ENCODE data around the gene VPS51. TPM values are rescaled to one million over a fixed set of nuclear protein-coding genes. Genes with fewer than 3 reads are reported as not detected.

VPS51 gene
- total and polyA plus RNA-seq, 12 donors = 28.0 to 269 (median 146) TPM

DNA sequence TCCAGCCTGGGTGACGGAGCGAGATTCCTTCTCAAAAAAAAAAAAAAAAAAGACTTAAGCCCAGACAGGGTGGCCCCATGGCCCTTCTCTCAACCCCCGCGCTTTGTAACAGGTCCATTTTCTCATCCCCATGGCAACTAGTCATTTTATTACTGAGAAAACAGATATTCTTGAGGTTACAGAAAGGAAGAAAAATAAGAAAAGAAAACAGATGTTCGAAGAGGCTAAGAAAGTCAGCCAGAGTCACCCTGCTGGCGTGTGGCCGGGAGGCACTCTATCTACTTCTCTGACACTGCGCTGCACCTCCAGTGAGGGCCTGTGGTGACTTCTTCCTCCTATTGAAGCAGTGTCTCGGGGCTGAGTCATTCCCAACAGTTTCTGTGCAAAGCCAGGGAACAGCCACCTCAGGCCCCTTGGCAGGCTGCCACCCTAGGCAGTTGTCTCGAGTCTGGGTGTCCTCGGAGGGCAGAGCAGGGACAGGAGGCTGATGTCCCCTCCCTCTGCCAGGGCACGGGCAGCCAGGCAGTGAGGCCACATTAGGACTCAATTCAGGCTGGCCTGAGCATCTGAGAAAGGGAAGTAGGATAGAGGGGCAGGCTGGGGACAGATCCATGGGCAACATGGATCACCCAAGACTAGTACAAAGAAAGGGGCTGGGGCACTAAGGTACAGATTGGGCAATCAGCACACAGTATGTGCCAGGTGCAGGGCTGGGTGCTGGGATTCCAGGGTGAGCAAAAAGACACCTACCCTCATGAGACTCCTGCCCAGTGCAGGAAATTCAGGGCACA is 54.7 kb downstream of the VPS51 start:
- 10 to 28% (median 13%) methylated on average over 8 to 12 of the region's 12 CpGs for WGBS, 4 donors
- H3K4me3 ChIP-seq = no peak overlapping the region
- peaks cover 0 to 17% of the 10 kb centered on the region in 2 donors for H3K4me1 ChIP-seq (replicated peaks in 1 of 2)
- H3K36me3 ChIP-seq (replicated peaks in 1 of 2) = no peaks in the 10 kb centered on the region
- H3K27ac ChIP-seq = peak overlapping the region in 4 of 5 donors; percentile 4 to 82 (median 70)
- TF ChIP-seq, protein P1, sequence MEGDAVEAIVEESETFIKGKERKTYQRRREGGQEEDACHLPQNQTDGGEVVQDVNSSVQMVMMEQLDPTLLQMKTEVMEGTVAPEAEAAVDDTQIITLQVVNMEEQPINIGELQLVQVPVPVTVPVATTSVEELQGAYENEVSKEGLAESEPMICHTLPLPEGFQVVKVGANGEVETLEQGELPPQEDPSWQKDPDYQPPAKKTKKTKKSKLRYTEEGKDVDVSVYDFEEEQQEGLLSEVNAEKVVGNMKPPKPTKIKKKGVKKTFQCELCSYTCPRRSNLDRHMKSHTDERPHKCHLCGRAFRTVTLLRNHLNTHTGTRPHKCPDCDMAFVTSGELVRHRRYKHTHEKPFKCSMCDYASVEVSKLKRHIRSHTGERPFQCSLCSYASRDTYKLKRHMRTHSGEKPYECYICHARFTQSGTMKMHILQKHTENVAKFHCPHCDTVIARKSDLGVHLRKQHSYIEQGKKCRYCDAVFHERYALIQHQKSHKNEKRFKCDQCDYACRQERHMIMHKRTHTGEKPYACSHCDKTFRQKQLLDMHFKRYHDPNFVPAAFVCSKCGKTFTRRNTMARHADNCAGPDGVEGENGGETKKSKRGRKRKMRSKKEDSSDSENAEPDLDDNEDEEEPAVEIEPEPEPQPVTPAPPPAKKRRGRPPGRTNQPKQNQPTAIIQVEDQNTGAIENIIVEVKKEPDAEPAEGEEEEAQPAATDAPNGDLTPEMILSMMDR (IDR thresholded peaks at IDR 0.05) = peak in 5 of 6 experiments; percentile 8 to 42 (median 14)
- TF ChIP-seq POLR2A (IDR thresholded peaks at IDR 0.05) = peak in 1 of 2 donors; percentile 52
- intact Hi-C loops (cut with DNase I) = no loop called here
- DNase-seq = peak; percentile 93 to 99 (median 99)
- H3K9me3 ChIP-seq (replicated peaks in 1 of 3) = no peaks in the 10 kb centered on the region
- no peaks in the 10 kb centered on the region for H3K27me3 ChIP-seq

DNA sequence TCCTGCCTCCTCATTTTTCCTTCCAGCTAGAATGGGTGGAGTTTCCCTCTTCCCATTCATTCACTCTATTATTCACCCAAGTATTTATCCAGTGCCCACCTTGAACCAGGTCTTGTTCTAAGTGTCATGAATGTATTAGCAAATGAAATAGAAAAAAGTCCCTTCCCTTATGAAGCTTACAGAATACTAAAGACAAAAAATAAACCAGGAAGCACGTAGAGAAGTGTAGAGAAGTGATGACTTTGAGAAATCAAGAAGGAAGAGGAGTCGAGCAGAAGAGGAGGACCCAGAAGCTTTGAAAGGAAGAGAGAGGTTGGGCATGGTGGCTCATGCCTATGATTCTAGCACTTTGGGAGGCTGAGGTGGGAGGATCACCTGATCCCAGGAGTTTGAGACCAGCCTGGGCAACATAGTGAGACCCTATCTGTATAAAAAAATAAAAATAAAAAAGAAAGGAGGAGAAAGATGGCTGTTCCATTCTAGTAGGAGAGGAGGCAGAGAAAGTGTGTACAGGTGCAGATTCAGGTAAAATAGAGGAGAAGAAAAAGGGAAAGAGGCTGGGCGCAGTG is 55.4 kb downstream of the VPS51 start:
- TF ChIP-seq, protein P1 (IDR thresholded peaks at IDR 0.05) = no peak
- no peak for TF ChIP-seq POLR2A (IDR thresholded peaks at IDR 0.05)
- intact Hi-C loops (cut with DNase I) = no loop called here

DNA sequence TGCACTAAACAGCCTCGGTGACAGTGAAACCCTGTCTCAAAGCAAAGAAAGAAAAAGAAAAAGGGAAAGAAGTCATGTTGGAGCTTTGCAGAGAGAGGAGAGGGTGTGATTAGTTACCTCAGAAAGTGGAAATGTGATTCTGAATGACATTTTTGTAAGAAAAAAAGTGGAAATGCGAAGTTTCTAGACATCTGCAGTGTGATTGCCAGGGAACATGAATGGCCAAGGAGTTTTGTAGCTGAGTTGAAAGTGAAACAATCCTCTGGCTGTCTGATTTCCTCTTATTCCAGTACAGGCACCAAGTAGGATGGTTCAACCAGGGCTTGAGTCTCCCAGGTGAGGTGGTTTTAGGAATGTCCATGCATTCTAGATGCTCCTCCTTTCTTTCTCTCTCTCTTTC is 56.1 kb downstream of the VPS51 start:
- intact Hi-C loops (cut with DNase I) = no loop called here
- H3K9me3 ChIP-seq (replicated peaks in 1 of 3) = no peaks in the 10 kb centered on the region
- WGBS, 4 donors = 62 to 80% (median 65%) methylated on average over 2 of the region's 2 CpGs
- no peaks in the 10 kb centered on the region for H3K36me3 ChIP-seq (replicated peaks in 1 of 2)
- TF ChIP-seq POLR2A (IDR thresholded peaks at IDR 0.05) = no peak
- TF ChIP-seq, protein P1 (IDR thresholded peaks at IDR 0.05) = no peak
- H3K27me3 ChIP-seq = no peaks in the 10 kb centered on the region
- peaks cover 0 to 17% of the 10 kb centered on the region in 2 donors for H3K4me1 ChIP-seq (replicated peaks in 1 of 2)
- no peak overlapping the region for H3K4me3 ChIP-seq
- no peak for DNase-seq
- no peak overlapping the region for H3K27ac ChIP-seq

More for the DNA sequence above, 55.4 kb downstream of the VPS51 start:
- no peak overlapping the region for H3K4me3 ChIP-seq
- H3K36me3 ChIP-seq (replicated peaks in 1 of 2) = no peaks in the 10 kb centered on the region
- H3K27me3 ChIP-seq = no peaks in the 10 kb centered on the region
- no peaks in the 10 kb centered on the region for H3K9me3 ChIP-seq (replicated peaks in 1 of 3)
- peak overlapping the region in 4 of 5 donors; percentile 4 to 82 (median 64) for H3K27ac ChIP-seq
- 64 to 76% (median 74%) methylated on average over 3 of the region's 3 CpGs for WGBS, 4 donors
- H3K4me1 ChIP-seq (replicated peaks in 1 of 2) = peaks cover 0 to 17% of the 10 kb centered on the region in 2 donors
- DNase-seq = no peak

DNA sequence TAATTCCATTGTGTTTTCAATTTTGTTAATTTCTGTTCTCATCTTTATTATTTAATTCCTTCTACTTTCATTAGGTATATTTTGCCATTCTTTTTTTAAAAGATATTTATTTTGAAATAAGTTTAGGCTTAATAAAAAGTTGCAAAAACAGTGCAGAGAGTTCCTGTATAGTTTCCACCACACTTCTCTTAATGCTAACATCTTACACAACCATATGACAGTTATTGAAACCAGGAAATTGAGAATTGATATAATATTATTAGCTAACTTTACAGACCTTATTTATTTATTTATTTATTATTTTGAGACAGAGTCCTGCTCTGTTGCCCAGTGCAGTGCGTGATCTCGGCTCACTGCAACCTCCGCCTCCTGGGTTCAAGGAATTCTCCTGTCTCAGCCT is 60.2 kb downstream of the VPS51 start:
- no peaks in the 10 kb centered on the region for H3K9me3 ChIP-seq (replicated peaks in 1 of 3)
- 91 to 99% (median 96%) methylated on average over 3 of the region's 3 CpGs for WGBS, 4 donors
- H3K27ac ChIP-seq = no peak overlapping the region
- H3K36me3 ChIP-seq (replicated peaks in 1 of 2) = no peaks in the 10 kb centered on the region
- TF ChIP-seq POLR2A (IDR thresholded peaks at IDR 0.05) = no peak
- TF ChIP-seq, protein P1 (IDR thresholded peaks at IDR 0.05) = no peak
- H3K4me1 ChIP-seq (replicated peaks in 1 of 2) = peaks cover 0 to 1% of the 10 kb centered on the region in 2 donors
- no peaks in the 10 kb centered on the region for H3K27me3 ChIP-seq
- DNase-seq = no peak
- no peak overlapping the region for H3K4me3 ChIP-seq
- intact Hi-C loops (cut with DNase I) = no loop called here

Data from adrenal gland (tissue), 12 donors.